ENCODE results near the gene FUZ.

The FUZ gene

DNA sequence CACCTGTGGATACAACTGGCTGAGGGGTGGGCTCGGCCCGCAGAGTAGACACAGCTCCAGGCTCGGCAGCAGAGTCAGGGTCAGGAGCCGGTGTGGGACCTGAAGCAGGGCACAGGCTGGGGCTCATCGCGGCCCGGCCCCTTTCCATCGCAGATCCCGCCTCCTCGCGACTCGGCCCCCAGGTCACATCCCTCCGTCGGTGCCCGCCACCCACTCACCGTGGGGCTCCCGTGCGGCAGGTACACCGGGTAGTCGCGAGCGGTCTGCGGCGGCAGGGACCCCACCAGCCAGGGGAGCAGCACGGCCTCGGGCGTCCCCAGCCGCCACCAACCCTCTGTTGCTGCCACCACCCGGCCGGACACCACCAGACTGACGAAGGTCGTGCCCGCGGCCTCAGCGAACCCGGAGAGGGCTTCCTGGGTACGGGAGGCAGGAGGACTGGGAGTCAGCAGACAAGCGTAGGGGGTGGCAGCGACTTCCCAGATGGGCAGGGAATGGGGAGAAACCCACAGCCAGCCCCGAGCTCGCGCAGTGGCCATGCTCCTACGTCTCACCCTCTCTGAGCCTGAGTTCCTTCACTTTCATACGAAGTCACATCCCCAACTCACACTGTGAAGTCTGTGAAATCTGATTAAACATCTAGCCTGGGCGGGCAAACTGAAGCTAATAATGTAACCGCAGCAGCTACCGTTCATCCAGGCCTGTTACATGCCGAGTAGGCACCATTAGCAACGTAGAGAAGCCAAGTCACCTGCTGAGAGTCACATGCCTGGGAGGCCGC, 3.7 kb downstream of the FUZ start:
- Histone ChIP-seq H3K9me3 (ENCODE audit: insufficient read depth, low read depth, low read length) (no peaks in the 10 kb centered on the region), H3K9me2 (replicated peaks; ENCODE audit: low read depth, low read length) (no peaks in the 10 kb centered on the region), H3K4me1 (ENCODE audit: insufficient read depth, low read length, poor library complexity, severe bottlenecking) (peaks cover 9% of the 10 kb centered on the region), H3K9ac (ENCODE audit: low read depth, low read length, poor library complexity, severe bottlenecking) (no peak overlapping the region), H3K27me3 (ENCODE audit: insufficient read depth, low read length, poor library complexity, severe bottlenecking) (no peaks in the 10 kb centered on the region), H3F3A (ENCODE audit: low read depth) (no peaks in the 10 kb centered on the region), H4K20me1 (ENCODE audit: insufficient read depth, low read length, poor library complexity, severe bottlenecking) (no peaks in the 10 kb centered on the region), H3K4me3 (ENCODE audit: low read length, poor library complexity, severe bottlenecking) (no peak overlapping the region), H3K36me3 (ENCODE audit: insufficient read depth, low read length) (peaks cover 6% of the 10 kb centered on the region; the same call in 1 of the 2 replicates), H3K79me2 (ENCODE audit: insufficient read depth, low read length) (no peaks in the 10 kb centered on the region), H3K4me2 (ENCODE audit: low read depth, low read length, poor library complexity, severe bottlenecking) (no peak overlapping the region), H2AFZ (ENCODE audit: low read length) (no peak overlapping the region)
- no peak for TF ChIP-seq EZH2phosphoT487 (IDR thresholded peaks at IDR 0.05; ENCODE audit: borderline replicate concordance)
- TF ChIP-seq, protein P1, sequence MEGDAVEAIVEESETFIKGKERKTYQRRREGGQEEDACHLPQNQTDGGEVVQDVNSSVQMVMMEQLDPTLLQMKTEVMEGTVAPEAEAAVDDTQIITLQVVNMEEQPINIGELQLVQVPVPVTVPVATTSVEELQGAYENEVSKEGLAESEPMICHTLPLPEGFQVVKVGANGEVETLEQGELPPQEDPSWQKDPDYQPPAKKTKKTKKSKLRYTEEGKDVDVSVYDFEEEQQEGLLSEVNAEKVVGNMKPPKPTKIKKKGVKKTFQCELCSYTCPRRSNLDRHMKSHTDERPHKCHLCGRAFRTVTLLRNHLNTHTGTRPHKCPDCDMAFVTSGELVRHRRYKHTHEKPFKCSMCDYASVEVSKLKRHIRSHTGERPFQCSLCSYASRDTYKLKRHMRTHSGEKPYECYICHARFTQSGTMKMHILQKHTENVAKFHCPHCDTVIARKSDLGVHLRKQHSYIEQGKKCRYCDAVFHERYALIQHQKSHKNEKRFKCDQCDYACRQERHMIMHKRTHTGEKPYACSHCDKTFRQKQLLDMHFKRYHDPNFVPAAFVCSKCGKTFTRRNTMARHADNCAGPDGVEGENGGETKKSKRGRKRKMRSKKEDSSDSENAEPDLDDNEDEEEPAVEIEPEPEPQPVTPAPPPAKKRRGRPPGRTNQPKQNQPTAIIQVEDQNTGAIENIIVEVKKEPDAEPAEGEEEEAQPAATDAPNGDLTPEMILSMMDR (conservative IDR thresholded peaks at IDR 0.05; ENCODE audit: low read length), result no peak

DNA sequence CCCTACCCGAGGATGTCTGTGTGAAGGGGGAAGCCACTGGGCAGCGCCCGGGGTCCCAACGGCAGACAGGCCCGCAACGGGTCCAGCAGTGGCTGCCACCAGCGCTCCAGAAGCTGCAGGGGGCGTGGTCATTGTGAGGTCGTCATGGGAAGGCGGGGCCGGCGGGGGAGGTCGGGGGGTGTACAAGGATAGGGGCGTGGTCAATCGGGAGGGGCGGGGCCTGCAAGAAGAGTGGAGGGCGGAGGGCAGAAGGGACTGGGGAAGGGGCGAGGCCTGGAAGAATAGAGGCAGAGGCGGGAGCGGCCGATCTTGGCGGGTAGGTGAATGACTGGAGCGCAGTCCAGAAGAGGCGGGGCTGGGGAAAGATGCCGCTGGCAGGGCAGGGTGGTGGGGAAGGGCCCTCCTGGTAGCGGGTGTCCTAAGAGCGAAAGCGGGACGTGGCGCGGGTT, 4.4 kb downstream of the FUZ start:
- no peaks in the 10 kb centered on the region for H3K9me2 ChIP-seq (replicated peaks; ENCODE audit: low read depth, low read length)
- H3K36me3 ChIP-seq (ENCODE audit: insufficient read depth, low read length), result peaks cover 9% of the 10 kb centered on the region; the same call in 1 of the 2 replicates
- no peaks in the 10 kb centered on the region for H3K9me3 ChIP-seq (ENCODE audit: insufficient read depth, low read depth, low read length)
- TF ChIP-seq, protein P1 (conservative IDR thresholded peaks at IDR 0.05; ENCODE audit: low read length), result no peak
- no peak for TF ChIP-seq EZH2phosphoT487 (IDR thresholded peaks at IDR 0.05; ENCODE audit: borderline replicate concordance)
- no peaks in the 10 kb centered on the region for H3K27me3 ChIP-seq (ENCODE audit: insufficient read depth, low read length, poor library complexity, severe bottlenecking)
- H3K79me2 ChIP-seq (ENCODE audit: insufficient read depth, low read length), result no peaks in the 10 kb centered on the region
- H4K20me1 ChIP-seq (ENCODE audit: insufficient read depth, low read length, poor library complexity, severe bottlenecking), result no peaks in the 10 kb centered on the region
- no peak overlapping the region for H3K9ac ChIP-seq (ENCODE audit: low read depth, low read length, poor library complexity, severe bottlenecking)
- peaks cover 9% of the 10 kb centered on the region for H3K4me1 ChIP-seq (ENCODE audit: insufficient read depth, low read length, poor library complexity, severe bottlenecking)
- H3K4me2 ChIP-seq (ENCODE audit: low read depth, low read length, poor library complexity, severe bottlenecking), result no peak overlapping the region
- H3K4me3 ChIP-seq (ENCODE audit: low read length, poor library complexity, severe bottlenecking), result no peak overlapping the region
- H3F3A ChIP-seq (ENCODE audit: low read depth), result no peaks in the 10 kb centered on the region
- no peak overlapping the region for H2AFZ ChIP-seq (ENCODE audit: low read length)

DNA sequence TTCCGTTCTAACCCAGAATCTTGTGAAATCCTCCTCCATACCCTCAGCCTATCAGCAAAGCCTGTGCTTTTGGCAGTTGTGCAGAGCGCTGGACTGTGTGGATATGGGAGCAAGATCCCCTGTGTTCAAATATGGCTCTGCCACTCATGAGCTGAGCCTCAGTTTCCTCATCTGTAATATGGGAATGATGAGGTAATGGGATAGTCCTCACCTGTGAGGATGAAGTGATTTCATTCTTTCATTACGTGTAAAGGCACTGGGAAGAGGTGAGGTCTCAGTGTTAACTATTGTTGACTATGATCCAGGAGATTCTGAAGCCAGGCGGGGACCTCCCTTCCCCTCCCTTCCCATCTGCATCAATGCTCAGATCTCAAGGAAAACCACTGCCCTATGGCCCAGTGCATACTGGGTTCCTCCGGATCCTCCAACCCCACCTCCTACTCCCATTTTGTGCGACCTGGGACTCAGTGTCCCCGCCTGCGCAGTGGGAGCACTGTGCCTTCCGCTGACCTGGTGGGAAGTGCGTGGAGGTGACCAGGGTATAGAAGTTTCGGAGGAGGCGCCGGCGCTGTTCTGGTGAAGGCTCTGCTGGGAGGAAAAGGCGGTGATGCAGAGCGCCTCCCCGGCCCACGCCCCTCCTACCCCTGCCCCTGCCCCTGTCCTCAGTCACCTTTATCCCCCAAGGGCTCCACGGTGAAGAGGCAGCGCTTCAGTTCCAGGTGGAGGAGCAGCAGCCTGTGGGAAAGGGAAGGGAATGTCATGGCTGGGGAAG, 5.0 kb downstream of the FUZ start:
- TF ChIP-seq EZH2phosphoT487 (IDR thresholded peaks at IDR 0.05; ENCODE audit: borderline replicate concordance), result no peak
- TF ChIP-seq, protein P1 (conservative IDR thresholded peaks at IDR 0.05; ENCODE audit: low read length), result no peak
- no peaks in the 10 kb centered on the region for H3K79me2 ChIP-seq (ENCODE audit: insufficient read depth, low read length)
- H3K4me3 ChIP-seq (ENCODE audit: low read length, poor library complexity, severe bottlenecking), result no peak overlapping the region
- no peak overlapping the region for H3K9ac ChIP-seq (ENCODE audit: low read depth, low read length, poor library complexity, severe bottlenecking)
- H3K9me2 ChIP-seq (replicated peaks; ENCODE audit: low read depth, low read length), result no peaks in the 10 kb centered on the region
- H3F3A ChIP-seq (ENCODE audit: low read depth), result no peaks in the 10 kb centered on the region
- no peak overlapping the region for H3K4me2 ChIP-seq (ENCODE audit: low read depth, low read length, poor library complexity, severe bottlenecking)
- no peaks in the 10 kb centered on the region for H4K20me1 ChIP-seq (ENCODE audit: insufficient read depth, low read length, poor library complexity, severe bottlenecking)
- H3K27me3 ChIP-seq (ENCODE audit: insufficient read depth, low read length, poor library complexity, severe bottlenecking), result no peaks in the 10 kb centered on the region
- peaks cover 9% of the 10 kb centered on the region for H3K4me1 ChIP-seq (ENCODE audit: insufficient read depth, low read length, poor library complexity, severe bottlenecking)
- no peak overlapping the region for H2AFZ ChIP-seq (ENCODE audit: low read length)
- no peaks in the 10 kb centered on the region for H3K9me3 ChIP-seq (ENCODE audit: insufficient read depth, low read depth, low read length)
- peaks cover 16% of the 10 kb centered on the region; the same call in 1 of the 2 replicates for H3K36me3 ChIP-seq (ENCODE audit: insufficient read depth, low read length)

Data from Loucy (cell line).